Activated CD8-positive, alpha-beta memory T cell treated with anti-CD3 and anti-CD28 coated beads for 1 hour (primary cell): ENCODE measurements around the gene ZDHHC22.

ENCODE experiments used
- DNase-seq, 2 donors: peaks; one replicate each; pipeline ENCODE4 v3.0.0-alpha.2; 2020; ENCODE audit warnings: low read depth in 1 of 2; ENCODE audit errors: extremely low read depth in 1 of 2

ZDHHC22 gene

DNA sequence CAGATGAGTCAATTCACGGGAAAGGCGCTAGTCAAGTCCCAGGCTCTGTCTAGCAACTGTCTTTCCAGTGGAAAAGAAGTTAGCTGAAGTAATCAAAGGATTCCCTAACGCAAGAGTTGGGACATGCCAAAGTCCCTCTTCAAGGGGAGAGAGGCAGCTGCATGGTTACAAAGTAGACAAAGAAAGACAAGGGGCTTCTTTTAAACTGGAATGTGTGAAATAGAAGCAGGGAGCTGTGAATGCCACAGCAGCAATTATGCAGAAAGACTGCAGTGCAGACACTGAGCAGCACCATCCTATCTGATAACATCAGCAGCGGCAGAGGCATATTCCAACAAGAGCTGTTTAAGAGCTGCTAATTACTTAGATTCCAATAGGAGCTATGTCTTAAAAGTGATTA, 56.1 kb downstream of the ZDHHC22 start:
- no peak for DNase-seq

DNA sequence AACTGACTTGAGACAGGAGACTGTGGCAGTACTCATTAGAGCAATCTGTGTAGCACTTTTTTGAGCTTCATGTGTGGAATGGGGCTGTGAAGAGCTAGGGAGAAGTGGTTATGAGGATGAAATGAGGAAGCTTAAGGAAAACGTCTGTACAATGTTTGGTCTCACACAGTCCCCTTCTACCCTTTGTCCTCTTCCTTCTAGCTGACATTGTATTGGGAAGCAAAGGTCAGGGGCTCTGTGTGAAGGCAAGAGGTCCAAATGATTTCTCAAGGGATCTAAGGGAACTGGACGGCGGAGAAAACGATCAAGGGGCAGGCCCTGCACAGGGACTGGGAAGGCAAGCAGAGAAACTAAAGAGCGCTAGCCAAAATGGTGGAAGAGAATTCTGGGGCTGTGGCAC, 56.6 kb downstream of the ZDHHC22 start:
- DNase-seq, result no peak

DNA sequence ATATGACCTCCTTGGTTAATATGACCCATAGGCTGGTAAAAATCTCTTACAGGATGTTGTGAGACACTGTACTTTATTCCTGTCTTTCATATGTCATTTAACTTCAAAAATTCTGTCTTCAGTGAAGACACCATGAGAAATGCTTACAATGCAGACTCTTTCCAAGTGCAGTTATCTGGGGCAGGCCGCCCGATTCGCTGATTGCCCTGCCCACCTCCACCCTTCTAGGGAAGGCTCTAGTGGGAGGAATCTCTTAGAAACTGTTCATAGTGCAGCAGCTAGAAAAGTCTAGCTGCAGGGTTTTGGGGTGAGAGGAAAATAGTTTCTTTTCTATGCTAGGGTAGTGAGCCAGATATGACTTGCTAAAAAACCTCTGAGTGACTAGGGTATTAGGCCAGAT, 58.5 kb downstream of the ZDHHC22 start:
- DNase-seq, result no peak

DNA sequence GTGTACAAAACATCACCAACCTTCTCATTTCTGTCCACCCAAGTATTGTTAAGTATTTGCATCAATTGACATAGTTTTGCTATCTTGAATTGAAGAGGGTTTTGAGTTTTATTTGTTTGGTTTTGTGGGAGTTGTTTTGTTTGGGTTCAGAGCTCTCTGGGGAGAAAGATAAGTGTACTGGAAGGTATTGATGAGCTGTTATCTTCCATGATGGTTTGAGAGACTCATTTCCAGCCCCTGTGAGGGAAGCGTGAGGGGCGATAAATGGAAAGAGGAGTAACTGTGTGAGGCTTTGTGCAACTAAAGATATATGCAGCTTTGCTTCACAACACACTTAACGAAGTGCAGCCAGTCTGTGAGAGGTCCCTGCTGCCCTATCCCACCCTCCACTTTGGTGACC, 59.2 kb downstream of the ZDHHC22 start:
- no peak for DNase-seq
